ENCODE data around the gene FRMD3.

DNA sequence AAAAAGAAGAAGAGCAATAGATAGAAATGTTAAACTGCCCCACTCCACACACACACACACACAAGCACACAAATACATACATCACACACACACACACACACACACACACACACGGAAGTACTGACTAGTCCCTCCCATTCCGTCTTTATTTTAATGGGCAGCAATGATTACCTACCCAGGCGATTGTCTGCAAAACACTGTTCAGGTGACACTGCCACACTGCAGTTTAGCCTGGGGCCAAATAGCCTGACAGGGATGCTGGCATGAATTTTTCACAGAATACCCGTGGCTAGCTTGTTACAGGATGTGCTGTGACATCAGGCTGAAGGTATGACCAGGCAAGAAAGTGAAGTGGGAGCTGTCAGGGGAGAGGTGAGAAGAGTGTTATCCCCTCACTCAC lies 86.9 kb downstream of the FRMD3 start:
- TF ChIP-seq, protein P1, sequence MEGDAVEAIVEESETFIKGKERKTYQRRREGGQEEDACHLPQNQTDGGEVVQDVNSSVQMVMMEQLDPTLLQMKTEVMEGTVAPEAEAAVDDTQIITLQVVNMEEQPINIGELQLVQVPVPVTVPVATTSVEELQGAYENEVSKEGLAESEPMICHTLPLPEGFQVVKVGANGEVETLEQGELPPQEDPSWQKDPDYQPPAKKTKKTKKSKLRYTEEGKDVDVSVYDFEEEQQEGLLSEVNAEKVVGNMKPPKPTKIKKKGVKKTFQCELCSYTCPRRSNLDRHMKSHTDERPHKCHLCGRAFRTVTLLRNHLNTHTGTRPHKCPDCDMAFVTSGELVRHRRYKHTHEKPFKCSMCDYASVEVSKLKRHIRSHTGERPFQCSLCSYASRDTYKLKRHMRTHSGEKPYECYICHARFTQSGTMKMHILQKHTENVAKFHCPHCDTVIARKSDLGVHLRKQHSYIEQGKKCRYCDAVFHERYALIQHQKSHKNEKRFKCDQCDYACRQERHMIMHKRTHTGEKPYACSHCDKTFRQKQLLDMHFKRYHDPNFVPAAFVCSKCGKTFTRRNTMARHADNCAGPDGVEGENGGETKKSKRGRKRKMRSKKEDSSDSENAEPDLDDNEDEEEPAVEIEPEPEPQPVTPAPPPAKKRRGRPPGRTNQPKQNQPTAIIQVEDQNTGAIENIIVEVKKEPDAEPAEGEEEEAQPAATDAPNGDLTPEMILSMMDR (IDR thresholded peaks at IDR 0.05; ENCODE audit: poor library complexity, severe bottlenecking): no peak
- TF ChIP-seq POLR2AphosphoS5 (IDR thresholded peaks at IDR 0.05): no peak
- TF ChIP-seq, protein P2, sequence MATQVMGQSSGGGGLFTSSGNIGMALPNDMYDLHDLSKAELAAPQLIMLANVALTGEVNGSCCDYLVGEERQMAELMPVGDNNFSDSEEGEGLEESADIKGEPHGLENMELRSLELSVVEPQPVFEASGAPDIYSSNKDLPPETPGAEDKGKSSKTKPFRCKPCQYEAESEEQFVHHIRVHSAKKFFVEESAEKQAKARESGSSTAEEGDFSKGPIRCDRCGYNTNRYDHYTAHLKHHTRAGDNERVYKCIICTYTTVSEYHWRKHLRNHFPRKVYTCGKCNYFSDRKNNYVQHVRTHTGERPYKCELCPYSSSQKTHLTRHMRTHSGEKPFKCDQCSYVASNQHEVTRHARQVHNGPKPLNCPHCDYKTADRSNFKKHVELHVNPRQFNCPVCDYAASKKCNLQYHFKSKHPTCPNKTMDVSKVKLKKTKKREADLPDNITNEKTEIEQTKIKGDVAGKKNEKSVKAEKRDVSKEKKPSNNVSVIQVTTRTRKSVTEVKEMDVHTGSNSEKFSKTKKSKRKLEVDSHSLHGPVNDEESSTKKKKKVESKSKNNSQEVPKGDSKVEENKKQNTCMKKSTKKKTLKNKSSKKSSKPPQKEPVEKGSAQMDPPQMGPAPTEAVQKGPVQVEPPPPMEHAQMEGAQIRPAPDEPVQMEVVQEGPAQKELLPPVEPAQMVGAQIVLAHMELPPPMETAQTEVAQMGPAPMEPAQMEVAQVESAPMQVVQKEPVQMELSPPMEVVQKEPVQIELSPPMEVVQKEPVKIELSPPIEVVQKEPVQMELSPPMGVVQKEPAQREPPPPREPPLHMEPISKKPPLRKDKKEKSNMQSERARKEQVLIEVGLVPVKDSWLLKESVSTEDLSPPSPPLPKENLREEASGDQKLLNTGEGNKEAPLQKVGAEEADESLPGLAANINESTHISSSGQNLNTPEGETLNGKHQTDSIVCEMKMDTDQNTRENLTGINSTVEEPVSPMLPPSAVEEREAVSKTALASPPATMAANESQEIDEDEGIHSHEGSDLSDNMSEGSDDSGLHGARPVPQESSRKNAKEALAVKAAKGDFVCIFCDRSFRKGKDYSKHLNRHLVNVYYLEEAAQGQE (IDR thresholded peaks at IDR 0.05; ENCODE audit: borderline replicate concordance): no peak
- no peak for TF ChIP-seq SMC3 (conservative IDR thresholded peaks at IDR 0.05; ENCODE audit: poor library complexity)
- TF ChIP-seq MXI1 (conservative IDR thresholded peaks at IDR 0.05; ENCODE audit: poor library complexity, severe bottlenecking): no peak
- TF ChIP-seq TAF1 (IDR thresholded peaks at IDR 0.05; ENCODE audit: low read depth): no peak
- no peak for TF ChIP-seq EP300 (conservative IDR thresholded peaks at IDR 0.05; ENCODE audit: poor library complexity, severe bottlenecking)

All from neural cell (in vitro differentiated cells).